Fibroblast of lung (primary cell): ENCODE data around the gene KCNK6.
A peak's percentile ranks its signal among the peaks of the same experiment; 100 is the strongest.

Experiments used
- CTCF ChIP-seq, 2 donors: IDR thresholded peaks in 1 of 2; conservative IDR thresholded peaks in 1 of 2; 1 replicate in 1 of 2; 2 replicates in 1 of 2; pipeline ENCODE4 v1.5.1; 2011 to 2012; ENCODE audit warnings: low read length in 2 of 2, control low read depth in 1 of 2, inconsistent platforms in 1 of 2, low read depth in 1 of 2, mild to moderate bottlenecking in 1 of 2
- EZH2 ChIP-seq: IDR thresholded peaks from 2 replicates; pipeline ENCODE4 v1.5.1; 2012; ENCODE audit warnings: low read length, control low read depth, mild to moderate bottlenecking; ENCODE audit errors: missing control alignments

GRCh38 chr19:38374332-38375097 lies 54.9 kb downstream of the KCNK6 start, which contains the start of gene PSMD8:
- peak in 1 of 2 donors; percentile 4 for TF ChIP-seq CTCF (conservative IDR thresholded peaks at IDR 0.05 in 1 of 2, IDR thresholded peaks at IDR 0.05 in 1 of 2; ENCODE audit: low read depth in 1 of 2, low read length in 2 of 2)
- no peak for TF ChIP-seq EZH2
